ENCODE data around the gene OR52L1. TPM values are rescaled to one million over a fixed set of nuclear protein-coding genes. Genes with fewer than 3 reads are reported as not detected.
"Not testable (repeated sequence)": the region's sequence is repeated elsewhere in the genome, so short reads cannot be mapped to it uniquely, and the experiment has no call there.

OR52L1 gene
- total RNA-seq, 1 experiment from 2014 or later: not detected

GRCh38 chr11:5983443-5983842 lies 3.3 kb downstream of the OR52L1 start:
- no peaks in the 10 kb centered on the region for H3K4me1 ChIP-seq (replicated peaks)
- H3K9me3 ChIP-seq (replicated peaks): no peaks in the 10 kb centered on the region
- no peaks in the 10 kb centered on the region for H3K36me3 ChIP-seq
- H3K27me3 ChIP-seq (replicated peaks): no peaks in the 10 kb centered on the region
- H3K27ac ChIP-seq: no peak overlapping the region
- no peak for DNase-seq (ENCODE audit: low read depth in 1 of 2, low spot score in 2 of 2)
- H3K4me3 ChIP-seq: no peak overlapping the region

- no peaks in the 10 kb centered on the region for H3K36me3 ChIP-seq
- no peak overlapping the region for H3K27ac ChIP-seq
- no peaks in the 10 kb centered on the region for H3K4me1 ChIP-seq (replicated peaks)
- no peaks in the 10 kb centered on the region for H3K9me3 ChIP-seq (replicated peaks)
- H3K27me3 ChIP-seq (replicated peaks): no peaks in the 10 kb centered on the region
- DNase-seq (ENCODE audit: low read depth in 1 of 2, low spot score in 2 of 2): no peak
- H3K4me3 ChIP-seq: no peak overlapping the region
These were observed 13.3 kb downstream of the OR52L1 start for GRCh38 chr11:5973530-5973929.

- Histone ChIP-seq H3K27ac (no peak within 1 kb of the TSS), H3K27me3 (replicated peaks) (no peaks in the 10 kb centered on the region), H3K36me3 (no peaks in the 10 kb centered on the region), H3K4me1 (replicated peaks) (no peaks in the 10 kb centered on the region), H3K9me3 (replicated peaks) (no peaks in the 10 kb centered on the region), H3K4me3 (no peak within 1 kb of the TSS)
- no peak for DNase-seq (ENCODE audit: low read depth in 1 of 2, low spot score in 2 of 2)
These were observed 18.4 kb downstream of the OR52L1 start, which contains the start of gene OR56A5 for GRCh38 chr11:5968394-5968793. Gene OR56A5 (minus strand): TSS chr11:5968494. CDS start chr11:5968494, 0 bp downstream.

GRCh38 chr11:5967708-5968107 lies 19.1 kb downstream of the OR52L1 start:
- no peaks in the 10 kb centered on the region for H3K27me3 ChIP-seq (replicated peaks)
- H3K4me1 ChIP-seq (replicated peaks): no peaks in the 10 kb centered on the region
- H3K27ac ChIP-seq: no peak overlapping the region
- no peaks in the 10 kb centered on the region for H3K9me3 ChIP-seq (replicated peaks)
- DNase-seq (ENCODE audit: low read depth in 1 of 2, low spot score in 2 of 2): no peak
- H3K36me3 ChIP-seq: no peaks in the 10 kb centered on the region
- no peak overlapping the region for H3K4me3 ChIP-seq

GRCh38 chr11:5966958-5967357 lies 19.8 kb downstream of the OR52L1 start:
- H3K4me3 ChIP-seq: no peak overlapping the region

GRCh38 chr11:5960704-5961320 lies 26.0 kb downstream of the OR52L1 start:
- H3K9me3 ChIP-seq (replicated peaks); H3K27ac ChIP-seq; H3K4me3 ChIP-seq; H3K4me1 ChIP-seq (replicated peaks); H3K27me3 ChIP-seq (replicated peaks); H3K36me3 ChIP-seq; DNase-seq (ENCODE audit: low read depth in 1 of 2, low spot score in 2 of 2): not testable (repeated sequence)

More at GRCh38 chr11:5966958-5967357, 19.8 kb downstream of the OR52L1 start:
- no peaks in the 10 kb centered on the region for H3K27me3 ChIP-seq (replicated peaks)
- no peaks in the 10 kb centered on the region for H3K4me1 ChIP-seq (replicated peaks)
- no peak overlapping the region for H3K27ac ChIP-seq
- H3K36me3 ChIP-seq: no peaks in the 10 kb centered on the region
- DNase-seq (ENCODE audit: low read depth in 1 of 2, low spot score in 2 of 2): no peak
- H3K9me3 ChIP-seq (replicated peaks): no peaks in the 10 kb centered on the region

- no peaks in the 10 kb centered on the region for H3K27me3 ChIP-seq (replicated peaks)
- H3K9me3 ChIP-seq (replicated peaks): no peaks in the 10 kb centered on the region
- H3K4me3 ChIP-seq: no peak overlapping the region
- H3K27ac ChIP-seq: no peak overlapping the region
- no peaks in the 10 kb centered on the region for H3K4me1 ChIP-seq (replicated peaks)
- DNase-seq (ENCODE audit: low read depth in 1 of 2, low spot score in 2 of 2): no peak
- no peaks in the 10 kb centered on the region for H3K36me3 ChIP-seq
These were observed 31.2 kb downstream of the OR52L1 start for GRCh38 chr11:5955586-5955985.

- DNase-seq (ENCODE audit: low read depth in 1 of 2, low spot score in 2 of 2): no peak
- Histone ChIP-seq H3K27ac (no peak within 1 kb of the TSS), H3K27me3 (replicated peaks) (no peaks in the 10 kb centered on the region), H3K36me3 (no peaks in the 10 kb centered on the region), H3K4me1 (replicated peaks) (no peaks in the 10 kb centered on the region), H3K4me3 (no peak within 1 kb of the TSS), H3K9me3 (replicated peaks) (no peaks in the 10 kb centered on the region)
These were observed 44.8 kb downstream of the OR52L1 start, which contains the start of gene OR56A3 for GRCh38 chr11:5941951-5942350. Gene OR56A3 (plus strand): TSS chr11:5942251. CDS start chr11:5947347, 5,096 bp downstream.

- DNase-seq (ENCODE audit: low read depth in 1 of 2, low spot score in 2 of 2): no peak
- Histone ChIP-seq H3K36me3 (no peaks in the 10 kb centered on the region), H3K27ac (no peak overlapping the region), H3K27me3 (replicated peaks) (no peaks in the 10 kb centered on the region), H3K9me3 (replicated peaks) (no peaks in the 10 kb centered on the region), H3K4me3 (no peak overlapping the region), H3K4me1 (replicated peaks) (no peaks in the 10 kb centered on the region)
These were observed 46.0 kb downstream of the OR52L1 start for GRCh38 chr11:5940748-5941147.

- Histone ChIP-seq H3K27ac (no peak overlapping the region), H3K27me3 (replicated peaks) (no peaks in the 10 kb centered on the region), H3K4me3 (no peak overlapping the region), H3K36me3 (no peaks in the 10 kb centered on the region), H3K4me1 (replicated peaks) (no peaks in the 10 kb centered on the region), H3K9me3 (replicated peaks) (no peaks in the 10 kb centered on the region)
- DNase-seq (ENCODE audit: low read depth in 1 of 2, low spot score in 2 of 2): no peak
These were observed 48.2 kb downstream of the OR52L1 start for GRCh38 chr11:5938603-5938965.

GRCh38 chr11:5937868-5938602 lies 48.8 kb downstream of the OR52L1 start:
- Histone ChIP-seq H3K27ac (no peak overlapping the region), H3K36me3 (no peaks in the 10 kb centered on the region), H3K4me1 (replicated peaks) (no peaks in the 10 kb centered on the region), H3K4me3 (no peak overlapping the region), H3K27me3 (replicated peaks) (no peaks in the 10 kb centered on the region), H3K9me3 (replicated peaks) (no peaks in the 10 kb centered on the region)
- DNase-seq (ENCODE audit: low read depth in 1 of 2, low spot score in 2 of 2): no peak

Other genes with a start within 250 kb of the OR52L1 start
- not detected in 2 replicates for gene OR52N4, start 232.7 kb downstream of the OR52L1 start, total RNA-seq (2014; rRNA removed; shearing (Covaris generic))
- not detected in 2 replicates for gene OR52N5, start 203.6 kb downstream of the OR52L1 start, total RNA-seq (2014; rRNA removed; shearing (Covaris generic))
- gene OR52N1, start 195.7 kb downstream of the OR52L1 start, total RNA-seq (2014; rRNA removed; shearing (Covaris generic)): not detected in 2 replicates
- gene OR52N2, start 178.1 kb downstream of the OR52L1 start, total RNA-seq (2014; rRNA removed; shearing (Covaris generic)): not detected in 2 replicates
- gene OR52E6, start 145.1 kb downstream of the OR52L1 start, total RNA-seq (2014; rRNA removed; shearing (Covaris generic)): not detected in 2 replicates
- gene OR52E8, start 129.3 kb downstream of the OR52L1 start, total RNA-seq (2014; rRNA removed; shearing (Covaris generic)): not detected in 2 replicates
- not detected in 2 replicates for gene OR52E4, start 106.4 kb downstream of the OR52L1 start, total RNA-seq (2014; rRNA removed; shearing (Covaris generic))
- gene OR52E5, start 93.8 kb downstream of the OR52L1 start, total RNA-seq (2014; rRNA removed; shearing (Covaris generic)): not detected in 2 replicates
- not detected in 2 replicates for gene OR56A3, start 44.7 kb downstream of the OR52L1 start, total RNA-seq (2014; rRNA removed; shearing (Covaris generic))
- not detected in 2 replicates for gene OR56A5, start 18.5 kb downstream of the OR52L1 start, total RNA-seq (2014; rRNA removed; shearing (Covaris generic))
- not detected in 2 replicates for gene OR56A4, start 20.0 kb upstream of the OR52L1 start, total RNA-seq (2014; rRNA removed; shearing (Covaris generic))
- gene OR56A1, start 43.8 kb upstream of the OR52L1 start, total RNA-seq (2014; rRNA removed; shearing (Covaris generic)): not detected in 2 replicates
- not detected in 2 replicates for gene OR56B4, start 120.7 kb upstream of the OR52L1 start, total RNA-seq (2014; rRNA removed; shearing (Covaris generic))
- not detected in 2 replicates for gene OR52B2, start 183.3 kb upstream of the OR52L1 start, total RNA-seq (2014; rRNA removed; shearing (Covaris generic))
- not detected in 2 replicates for gene OR52W1, start 212.2 kb upstream of the OR52L1 start, total RNA-seq (2014; rRNA removed; shearing (Covaris generic))
- not detected in 2 replicates for gene C11orf42, start 218.6 kb upstream of the OR52L1 start, total RNA-seq (2014; rRNA removed; shearing (Covaris generic))
- 5.6 and 10.0 TPM in 2 replicates for gene FHIP1B, start 247.7 kb upstream of the OR52L1 start, total RNA-seq (2014; rRNA removed; shearing (Covaris generic))